T-helper 1 cell (primary cell): ENCODE results near the gene GDA.
A peak's percentile ranks its signal among the peaks of the same experiment; 100 is the strongest.
"Not testable (repeated sequence)": the region's sequence is repeated elsewhere in the genome, so short reads cannot be mapped to it uniquely, and the experiment has no call there.

Experiments
- DNase-seq, 5 donors: peaks; one replicate each; pipeline ENCODE4 v3.0.0-alpha.2; 2012 to 2020

The GDA gene

DNA sequence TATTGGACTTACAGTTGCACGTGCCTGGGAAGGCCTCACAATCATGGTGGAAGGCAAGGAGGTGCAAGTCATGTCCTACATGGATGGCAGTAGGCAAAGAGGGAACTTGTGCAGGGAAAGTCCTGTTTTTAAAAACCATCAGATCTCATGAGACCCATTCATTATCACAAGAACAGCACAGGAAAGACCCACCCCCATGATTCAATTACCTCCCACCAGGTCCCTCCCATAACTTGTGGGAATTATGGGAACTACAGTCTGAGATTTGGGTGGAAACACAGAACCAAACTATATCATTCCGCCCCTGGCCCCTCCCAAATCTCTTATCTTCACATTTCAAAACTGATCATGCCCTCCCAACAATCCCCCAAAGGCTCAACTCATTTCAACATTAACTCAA, 140.2 kb downstream of the GDA start:
- no peak for DNase-seq

- no peak for DNase-seq
Measured at GRCh38 chr9:72290311-72290710, 141.1 kb downstream of the GDA start.

GRCh38 chr9:72291576-72291975, 142.3 kb downstream of the GDA start:
- DNase-seq = not testable (repeated sequence)

DNA sequence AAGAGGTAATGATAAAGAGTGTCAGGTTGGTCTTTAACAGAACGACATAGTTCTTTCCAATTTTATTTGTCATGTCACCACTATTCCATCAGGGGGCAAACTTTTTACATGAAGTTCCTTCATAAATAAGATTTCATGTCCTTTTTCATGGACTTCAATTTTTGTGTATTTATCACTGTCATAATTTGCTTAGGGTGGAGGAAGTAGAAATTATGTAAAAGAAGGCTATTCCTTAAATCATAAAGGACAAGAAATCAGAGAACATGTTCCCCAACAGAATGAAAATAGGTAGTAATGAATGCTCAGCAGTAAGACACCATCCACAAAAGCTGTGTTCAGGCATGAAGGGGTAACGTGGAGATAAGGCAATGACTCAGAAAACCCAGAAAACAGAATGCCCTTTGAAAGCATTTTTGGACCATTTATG, 143.0 kb downstream of the GDA start:
- peak in 1 of 5 donors; percentile 29 for DNase-seq

GRCh38 chr9:72292874-72293607, 143.8 kb downstream of the GDA start:
- no peak for DNase-seq

- no peak for DNase-seq
Measured at GRCh38 chr9:72294936-72295335, 145.7 kb downstream of the GDA start.

- no peak for DNase-seq
Measured at GRCh38 chr9:72297516-72297915, 148.3 kb downstream of the GDA start.

GRCh38 chr9:72299017-72299603, 149.9 kb downstream of the GDA start:
- DNase-seq = no peak

DNA sequence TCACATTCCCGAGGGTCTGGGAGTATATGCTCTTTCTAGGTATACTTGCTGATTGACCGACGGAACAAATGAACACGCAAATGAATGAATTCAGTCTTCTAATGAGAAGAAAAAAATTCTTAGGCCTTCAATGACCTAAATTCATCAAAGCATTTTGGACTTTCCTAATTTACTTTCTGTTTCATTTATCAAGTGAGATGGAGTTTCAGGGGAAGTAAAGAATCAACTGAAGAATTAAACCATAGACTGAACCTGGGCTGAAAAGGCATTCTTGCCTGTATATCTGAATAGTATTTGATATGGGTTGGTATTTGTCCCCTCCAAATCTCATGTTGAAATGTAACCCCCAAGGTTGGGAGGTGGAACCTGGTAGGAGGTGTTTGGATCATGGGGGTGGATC, 151.6 kb downstream of the GDA start:
- no peak for DNase-seq
